OCI-LY3 (cell line): ENCODE measurements around the gene SUN5.

Experiments used
- CTCF ChIP-seq: fragments of 200-600, 300-600 bp; sonication (generic); IDR thresholded peaks from 2 replicates; pipeline ENCODE4 v1.5.1; 2014; ENCODE audit warnings: antibody characterized with exemption, low read length, low read depth
- EZH2phosphoT487 ChIP-seq: fragments of 200-600 bp; shearing (Covaris generic); IDR thresholded peaks from 2 replicates; pipeline ENCODE4 v1.6.1; 2018; ENCODE audit warnings: antibody characterized with exemption, mixed run types, low read depth

- TF ChIP-seq CTCF, result no peak
- no peak for TF ChIP-seq EZH2phosphoT487
These were observed 23.2 kb downstream of the SUN5 start for GRCh38 chr20:32980990-32981389.
